HepG2 (cell line): ENCODE data around the gene APEX1. TPM values are rescaled to one million over a fixed set of nuclear protein-coding genes. Genes with fewer than 3 reads are reported as not detected.

ENCODE experiments used
- CEBPB ChIP-seq: IDR thresholded peaks from 2 replicates; pipeline ENCODE4 v1.6.1; 2011; ENCODE audit warnings: low read depth, low read length, improper control_type of control experiment, borderline replicate concordance
- HMGXB4 ChIP-seq, 2 experiments: sonication (generic) in 1 of 2; formaldehyde crosslinking in 1 of 2; IDR thresholded peaks; 2 replicates each; pipeline versions ENCODE4 v1.4.0 to v1.6.1; 2018 to 2020; ENCODE audit warnings: missing genetic modification reagents in 2 of 2, borderline replicate concordance in 1 of 2, low read depth in 1 of 2, mild to moderate bottlenecking in 1 of 2, missing biosample characterization in 1 of 2
- HOXA3 ChIP-seq: sonication (generic); formaldehyde crosslinking; IDR thresholded peaks from 2 replicates; pipeline ENCODE4 v1.5.0; 2020; ENCODE audit warnings: missing genetic modification reagents
- JUN ChIP-seq: sonication (generic); formaldehyde crosslinking; IDR thresholded peaks from 2 replicates; pipeline ENCODE4 v1.4.0; 2020; ENCODE audit warnings: mild to moderate bottlenecking, missing genetic modification reagents
- NFATC3 ChIP-seq: sonication (generic); formaldehyde crosslinking; IDR thresholded peaks from 2 replicates; pipeline ENCODE4 v1.5.1; 2020; ENCODE audit warnings: mild to moderate bottlenecking, missing genetic modification reagents
- SAP130 ChIP-seq: IDR thresholded peaks from 2 replicates; pipeline ENCODE4 v1.6.1; 2016; ENCODE audit warnings: low read depth
- SNAPC4 ChIP-seq: sonication (generic); formaldehyde crosslinking; IDR thresholded peaks from 2 replicates; pipeline ENCODE4 v1.4.0; 2020; ENCODE audit warnings: mild to moderate bottlenecking, missing genetic modification reagents
- SOX6 ChIP-seq, 2 experiments: fragments of 450-650 bp in 1 of 2; sonication (generic) in 1 of 2; formaldehyde crosslinking in 1 of 2; IDR thresholded peaks; 2 replicates each; pipeline versions ENCODE4 v1.4.0 to v1.6.1; 2017 to 2020; ENCODE audit warnings: antibody characterized with exemption in 1 of 2, mild to moderate bottlenecking in 1 of 2, missing genetic modification reagents in 1 of 2
- ZGPAT ChIP-seq: IDR thresholded peaks from 2 replicates; pipeline ENCODE4 v1.6.1; 2016; ENCODE audit warnings: mild to moderate bottlenecking
- ZNF3 ChIP-seq: IDR thresholded peaks from 2 replicates; pipeline ENCODE4 v1.7.0; 2017; ENCODE audit warnings: inconsistent platforms
- ZNF331 ChIP-seq: sonication (generic); formaldehyde crosslinking; IDR thresholded peaks from 2 replicates; pipeline ENCODE4 v1.4.0; 2020; ENCODE audit warnings: missing genetic modification reagents
- ZNF589 ChIP-seq: sonication (generic); formaldehyde crosslinking; conservative IDR thresholded peaks from 2 replicates; pipeline ENCODE4 v1.8.0; 2022; ENCODE audit warnings: mild to moderate bottlenecking, moderate library complexity, missing genetic modification reagents
- ZNF644 ChIP-seq: IDR thresholded peaks from 2 replicates; pipeline ENCODE4 v1.6.1; 2016; ENCODE audit warnings: low read depth
- ZNF773 ChIP-seq: sonication (generic); formaldehyde crosslinking; IDR thresholded peaks from 2 replicates; pipeline ENCODE4 v1.4.0; 2020; ENCODE audit warnings: missing genetic modification reagents, borderline replicate concordance
- ZNF775 ChIP-seq: sonication (generic); formaldehyde crosslinking; IDR thresholded peaks from 2 replicates; pipeline ENCODE4 v1.4.0; 2020; ENCODE audit warnings: missing genetic modification reagents, mild to moderate bottlenecking, moderate library complexity, borderline replicate concordance
- ZNF776 ChIP-seq: sonication (generic); formaldehyde crosslinking; IDR thresholded peaks from 2 replicates; pipeline ENCODE4 v1.4.0; 2020; ENCODE audit warnings: mild to moderate bottlenecking, missing genetic modification reagents
- ZNF850 ChIP-seq: sonication (generic); formaldehyde crosslinking; conservative IDR thresholded peaks from 2 replicates; pipeline ENCODE4 v1.9.0; 2021; ENCODE audit warnings: mild to moderate bottlenecking, missing genetic modification reagents
- ZSCAN5A ChIP-seq: sonication (generic); formaldehyde crosslinking; IDR thresholded peaks from 2 replicates; pipeline ENCODE4 v1.8.0; 2022; ENCODE audit warnings: mild to moderate bottlenecking, missing genetic modification reagents, borderline replicate concordance
- ZUFSP ChIP-seq: sonication (generic); formaldehyde crosslinking; IDR thresholded peaks from 2 replicates; pipeline ENCODE4 v1.9.0; 2021; ENCODE audit warnings: missing genetic modification reagents, mild to moderate bottlenecking, borderline replicate concordance
- polyA plus RNA-seq, 8 experiments: library from polyadenylated mRNA; depleted of rRNA in 3 of 8; stranded (reverse) in 7 of 8; unstranded in 1 of 8; fragments of >200 nt; fragmentation: Illumina TruSeq in 4 of 8; extraction: Trizol in 4 of 8; gene quantifications; 2 replicates each; pipeline versions ENCODE4 v1.2.1 to v1.2.3, GENCODE V29; 2011 to 2016; ENCODE audit warnings: low read depth in 4 of 8, missing spikeins in 1 of 8, mixed read lengths in 1 of 8; ENCODE audit not compliant: insufficient read depth in 1 of 8
- total RNA-seq, 5 experiments: library from RNA; depleted of rRNA; stranded (reverse); fragments of >200 nt; fragmentation: Illumina TruSeq; extraction: Trizol; gene quantifications; 2 replicates each; pipeline ENCODE4 v1.2.3, GENCODE V29; 2016; ENCODE audit warnings: low read depth in 1 of 5

APEX1 gene
- total and polyA plus RNA-seq, 2 of the 13 experiments (the other 11 are each of a cell fraction or from before 2014, with no cell fraction given) = 171 to 405 TPM

GRCh38 chr14:20418501-20418909, 36.5 kb upstream of the APEX1 start (continued):
- no peak for TF ChIP-seq ZGPAT (CRISPR knock-in tag)
- TF ChIP-seq HOXA3 = peak; percentile 41; the same call in 1 of the 2 replicates
- TF ChIP-seq ZNF776 (CRISPR knock-in tag) = no peak
- no peak for TF ChIP-seq ZNF3 (CRISPR knock-in tag)
- no peak for TF ChIP-seq ZNF331
- TF ChIP-seq ZNF644 = peak; percentile 70; the same call in 1 of the 2 replicates
- TF ChIP-seq CEBPB = no peak
- TF ChIP-seq SNAPC4 (CRISPR knock-in tag) = no peak
- no peak for TF ChIP-seq SOX6 (IDR thresholded peaks at IDR 0.05)
- 0 out of 2 replicates have a peak, but pooled peaks have one; percentile 28 for TF ChIP-seq SOX6 (CRISPR knock-in tag; IDR thresholded peaks at IDR 0.05)
- no peak for TF ChIP-seq HMGXB4 (CRISPR knock-in tag; IDR thresholded peaks at IDR 0.05; ENCODE audit: borderline replicate concordance in 1 of 2, low read depth in 1 of 2)
- TF ChIP-seq ZUFSP (CRISPR knock-in tag) = no peak
- TF ChIP-seq ZNF775 (CRISPR knock-in tag) = no peak
- TF ChIP-seq JUN = no peak
- TF ChIP-seq ZNF589 (CRISPR knock-in tag) = no peak
- TF ChIP-seq ZNF773 (CRISPR knock-in tag) = no peak
- peak; percentile 29; the same call in 1 of the 2 replicates for TF ChIP-seq SAP130
- TF ChIP-seq ZNF850 (CRISPR knock-in tag) = no peak
- no peak for TF ChIP-seq NFATC3 (CRISPR knock-in tag)
- no peak for TF ChIP-seq ZSCAN5A (CRISPR knock-in tag)
